Liver (tissue), 3 donors: Measurements from ENCODE around the gene MEDAG.

Experiments
- ATF3 ChIP-seq: IDR thresholded peaks from 2 replicates; pipeline ENCODE4 v1.6.1; 2016; ENCODE audit warnings: antibody characterized with exemption
- CTCF ChIP-seq: fragments of 150-350 bp; IDR thresholded peaks from 2 replicates; pipeline ENCODE4 v1.5.1; 2017; ENCODE audit warnings: improper control_type of control experiment, low read depth, low read length; ENCODE audit not compliant: missing input control
- FOXA1 ChIP-seq: IDR thresholded peaks from 2 replicates; pipeline ENCODE4 v1.6.1; 2016; ENCODE audit warnings: antibody characterized with exemption
- donor health status: healthy.
- donor health status: healthy.

- TF ChIP-seq CTCF: no peak
- TF ChIP-seq FOXA1: no peak
- TF ChIP-seq ATF3: no peak
Observed at GRCh38 chr13:30920162-30920909, 14.3 kb downstream of the MEDAG start.
